Measurements from ENCODE around the gene PAFAH1B2. TPM values are rescaled to one million over a fixed set of nuclear protein-coding genes. Genes with fewer than 3 reads are reported as not detected.

Gene PAFAH1B2
- total RNA-seq, 1 donor from 2014 or later = 134 TPM

DNA sequence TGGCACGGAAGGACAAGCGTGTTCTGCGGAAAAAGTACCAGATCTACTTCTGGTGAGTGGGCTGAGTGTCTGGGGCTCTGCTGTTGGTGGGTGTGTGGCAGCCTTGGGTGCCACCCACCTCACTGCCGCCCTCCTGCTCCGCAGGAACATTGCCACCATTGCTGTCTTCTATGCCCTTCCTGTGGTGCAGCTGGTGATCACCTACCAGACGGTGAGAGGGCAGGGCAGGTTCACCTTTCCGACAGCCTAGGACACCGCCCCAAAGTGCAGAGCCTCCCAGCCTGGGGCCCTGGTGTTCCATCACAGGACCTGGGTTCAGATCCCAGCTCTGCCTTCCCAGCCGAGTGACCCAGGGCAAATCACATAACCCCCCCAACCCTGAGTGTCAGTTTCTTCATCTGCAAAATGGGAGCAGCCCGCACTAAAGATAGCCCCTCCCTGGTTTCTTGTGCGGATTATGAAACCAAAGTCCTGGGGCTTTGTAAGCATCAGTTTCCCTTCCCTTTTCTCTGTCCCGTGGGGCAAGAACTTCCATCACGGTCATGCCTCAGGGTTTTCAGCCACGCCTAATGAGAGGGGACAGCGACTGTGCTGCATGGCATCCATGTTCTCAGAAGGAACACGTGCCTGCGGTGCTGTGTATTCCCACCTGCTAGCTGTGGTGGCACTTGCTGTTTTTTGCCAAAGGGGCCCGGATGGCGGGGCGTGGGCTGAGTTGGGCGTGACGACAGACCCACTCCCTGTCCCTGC lies 45.3 kb downstream of the PAFAH1B2 start:
- no peaks in the 10 kb centered on the region for H3K9me3 Mint-ChIP-seq
- H3K4me1 Mint-ChIP-seq = peaks cover 7% of the 10 kb centered on the region
- no peak for DNase-seq (ENCODE audit: low read depth, low spot score)
- no peak for TF ChIP-seq CTCF (conservative IDR thresholded peaks at IDR 0.05)
- no peak overlapping the region for H3K27ac Mint-ChIP-seq (ENCODE audit: unreplicated experiment)
- no peak overlapping the region for H3K4me3 Mint-ChIP-seq
- no peaks in the 10 kb centered on the region for H3K27me3 Mint-ChIP-seq (ENCODE audit: low read depth)
- H3K36me3 Mint-ChIP-seq (ENCODE audit: low read depth) = no peaks in the 10 kb centered on the region

DNA sequence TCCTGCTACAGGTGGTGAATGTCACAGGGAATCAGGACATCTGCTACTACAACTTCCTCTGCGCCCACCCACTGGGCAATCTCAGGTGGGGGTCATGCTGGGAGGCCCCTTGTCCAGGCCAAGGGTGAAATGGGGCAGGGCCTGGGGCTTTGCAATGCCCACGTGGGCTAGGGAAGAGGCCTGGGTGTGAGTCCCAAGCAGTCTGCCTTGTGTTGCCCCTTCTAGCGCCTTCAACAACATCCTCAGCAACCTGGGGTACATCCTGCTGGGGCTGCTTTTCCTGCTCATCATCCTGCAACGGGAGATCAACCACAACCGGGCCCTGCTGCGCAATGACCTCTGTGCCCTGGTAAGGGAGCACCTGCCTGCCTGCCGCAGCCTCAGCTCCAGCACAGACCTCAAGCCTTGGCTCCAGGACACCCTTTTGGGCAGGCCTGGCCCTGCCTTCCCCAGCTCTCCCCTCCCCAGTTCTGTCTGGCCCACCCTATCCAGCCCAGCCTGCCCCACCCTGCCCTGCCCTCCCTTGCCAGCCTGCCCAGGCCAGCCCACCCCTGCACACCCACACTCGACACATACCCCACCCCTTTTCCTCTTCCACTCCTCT lies 46.0 kb downstream of the PAFAH1B2 start:
- no peak for DNase-seq (ENCODE audit: low read depth, low spot score)
- no peak for TF ChIP-seq CTCF (conservative IDR thresholded peaks at IDR 0.05)
- no peaks in the 10 kb centered on the region for H3K27me3 Mint-ChIP-seq (ENCODE audit: low read depth)
- H3K4me1 Mint-ChIP-seq = peaks cover 7% of the 10 kb centered on the region
- H3K27ac Mint-ChIP-seq (ENCODE audit: unreplicated experiment) = no peak overlapping the region
- no peaks in the 10 kb centered on the region for H3K9me3 Mint-ChIP-seq
- H3K4me3 Mint-ChIP-seq = no peak overlapping the region
- no peaks in the 10 kb centered on the region for H3K36me3 Mint-ChIP-seq (ENCODE audit: low read depth)

- no peak for DNase-seq (ENCODE audit: low read depth, low spot score)
- no peak for TF ChIP-seq CTCF (conservative IDR thresholded peaks at IDR 0.05)
- H3K27ac Mint-ChIP-seq (ENCODE audit: unreplicated experiment) = no peak overlapping the region
- peaks cover 5% of the 10 kb centered on the region for H3K4me1 Mint-ChIP-seq
- no peaks in the 10 kb centered on the region for H3K36me3 Mint-ChIP-seq (ENCODE audit: low read depth)
- no peaks in the 10 kb centered on the region for H3K9me3 Mint-ChIP-seq
- no peaks in the 10 kb centered on the region for H3K27me3 Mint-ChIP-seq (ENCODE audit: low read depth)
- no peak overlapping the region for H3K4me3 Mint-ChIP-seq
These were observed 47.8 kb downstream of the PAFAH1B2 start for GRCh38 chr11:117191680-117192400.

DNA sequence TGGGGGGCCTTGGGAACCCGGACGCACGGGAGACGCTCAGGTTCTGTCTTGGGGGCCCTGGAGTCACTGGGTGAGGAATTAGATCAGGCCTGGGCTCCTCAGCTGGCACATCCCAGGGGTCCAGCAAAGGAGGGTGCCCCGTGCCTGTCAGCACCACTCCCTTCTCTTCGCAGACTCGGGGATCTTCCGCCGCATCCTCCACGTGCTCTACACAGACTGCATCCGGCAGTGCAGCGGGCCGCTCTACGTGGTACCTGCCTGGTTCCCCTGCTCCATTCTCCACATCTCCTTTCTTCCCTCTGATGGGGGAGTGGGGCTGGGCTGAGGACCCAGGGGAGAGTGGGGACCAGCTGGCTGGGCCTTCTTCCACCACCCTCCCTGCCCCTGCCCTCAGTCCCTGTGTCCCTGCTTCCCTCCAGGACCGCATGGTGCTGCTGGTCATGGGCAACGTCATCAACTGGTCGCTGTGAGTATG lies 48.4 kb downstream of the PAFAH1B2 start:
- H3K4me3 Mint-ChIP-seq = no peak overlapping the region
- H3K27ac Mint-ChIP-seq (ENCODE audit: unreplicated experiment) = no peak overlapping the region
- no peak for DNase-seq (ENCODE audit: low read depth, low spot score)
- no peaks in the 10 kb centered on the region for H3K36me3 Mint-ChIP-seq (ENCODE audit: low read depth)
- H3K27me3 Mint-ChIP-seq (ENCODE audit: low read depth) = no peaks in the 10 kb centered on the region
- H3K9me3 Mint-ChIP-seq = no peaks in the 10 kb centered on the region
- H3K4me1 Mint-ChIP-seq = no peaks in the 10 kb centered on the region
- no peak for TF ChIP-seq CTCF (conservative IDR thresholded peaks at IDR 0.05)

DNA sequence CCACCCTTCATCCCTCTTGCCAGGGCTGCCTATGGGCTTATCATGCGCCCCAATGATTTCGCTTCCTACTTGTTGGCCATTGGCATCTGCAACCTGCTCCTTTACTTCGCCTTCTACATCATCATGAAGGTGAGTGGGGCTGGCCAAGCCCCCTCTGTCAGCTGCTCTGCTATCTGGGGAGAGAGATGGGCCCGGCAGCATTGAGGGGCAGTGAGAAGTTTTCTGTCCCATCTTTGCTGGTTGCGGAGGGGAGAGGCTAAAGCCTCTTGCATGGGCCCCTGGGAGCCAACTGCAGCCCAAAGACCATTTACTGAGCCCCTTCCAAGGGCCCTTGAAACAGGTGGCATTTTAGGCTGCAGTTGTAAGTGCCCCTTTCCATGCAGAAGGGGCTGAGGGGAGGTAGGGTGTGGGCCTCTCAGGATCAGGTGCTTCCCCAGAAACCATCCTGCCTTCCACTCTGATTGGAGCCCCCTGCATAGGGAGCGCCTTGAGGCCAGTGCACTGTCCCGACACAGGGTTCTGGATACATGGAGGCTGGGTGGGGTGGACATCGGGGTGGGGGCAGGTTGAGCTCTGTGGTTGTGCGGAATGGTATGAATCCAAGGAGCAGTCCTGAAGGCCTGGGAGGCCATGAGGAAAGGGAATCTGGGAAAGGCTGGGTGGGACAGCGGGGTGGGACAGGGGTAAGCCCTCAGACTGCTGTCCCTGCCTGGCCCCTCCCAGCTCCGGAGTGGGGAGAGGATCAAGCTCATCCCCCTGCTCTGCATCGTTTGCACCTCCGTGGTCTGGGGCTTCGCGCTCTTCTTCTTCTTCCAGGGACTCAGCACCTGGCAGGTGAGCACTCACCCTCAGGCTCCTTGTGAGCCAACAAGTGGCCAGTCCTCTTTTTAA lies 49.3 kb downstream of the PAFAH1B2 start:
- Mint-ChIP-seq H3K9me3 (no peaks in the 10 kb centered on the region), H3K27ac (ENCODE audit: unreplicated experiment) (no peak overlapping the region), H3K36me3 (ENCODE audit: low read depth) (no peaks in the 10 kb centered on the region), H3K4me1 (peaks cover 5% of the 10 kb centered on the region), H3K4me3 (no peak overlapping the region), H3K27me3 (ENCODE audit: low read depth) (no peaks in the 10 kb centered on the region)
- DNase-seq (ENCODE audit: low read depth, low spot score) = no peak
- TF ChIP-seq CTCF (conservative IDR thresholded peaks at IDR 0.05) = no peak
